SH-SY5Y (cell line): Measurements from ENCODE around the gene GRPR.
A peak's percentile ranks its signal among the peaks of the same experiment; 100 is the strongest.

Source experiments
- GATA2 ChIP-seq: IDR thresholded peaks from 2 replicates; pipeline ENCODE4 v1.6.1; 2011; ENCODE audit warnings: mild to moderate bottlenecking, low read depth, low read length
- GATA3 ChIP-seq: IDR thresholded peaks from 2 replicates; pipeline ENCODE4 v1.6.1; 2011; ENCODE audit warnings: low read depth, mild to moderate bottlenecking, low read length, moderate library complexity

The GRPR gene

DNA sequence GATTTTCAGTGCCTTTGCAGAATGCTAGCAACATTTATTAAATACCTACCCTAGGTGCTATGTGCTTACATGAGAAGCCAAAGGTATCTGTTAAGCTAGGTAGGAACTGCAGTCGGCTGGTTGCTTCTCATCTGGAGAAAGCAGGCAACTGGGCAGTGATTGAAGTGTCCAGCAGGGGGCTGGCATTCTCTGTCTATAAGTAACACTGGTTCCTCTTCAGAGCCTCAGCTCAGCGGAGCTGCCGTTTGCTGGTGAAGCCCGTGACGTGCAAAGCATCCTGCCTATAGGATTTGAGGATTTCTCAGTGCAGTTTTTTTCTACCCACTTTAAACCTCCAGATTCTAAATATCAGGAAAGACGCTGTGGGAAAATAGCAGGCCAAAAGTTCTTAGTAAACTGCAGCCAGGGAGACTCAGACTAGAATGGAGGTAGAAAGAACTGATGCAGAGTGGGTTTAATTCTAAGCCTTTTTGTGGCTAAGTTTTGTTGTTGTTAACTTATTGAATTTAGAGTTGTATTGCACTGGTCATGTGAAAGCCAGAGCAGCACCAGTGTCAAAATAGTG is at the start of gene GRPR:
TSS of gene GRPR (plus strand) at position 344 of the 565 bp plus-strand sequence. CDS start 389 bp downstream, outside the sequence.
- TF ChIP-seq GATA3 (no peak), GATA2 (no peak)

DNA sequence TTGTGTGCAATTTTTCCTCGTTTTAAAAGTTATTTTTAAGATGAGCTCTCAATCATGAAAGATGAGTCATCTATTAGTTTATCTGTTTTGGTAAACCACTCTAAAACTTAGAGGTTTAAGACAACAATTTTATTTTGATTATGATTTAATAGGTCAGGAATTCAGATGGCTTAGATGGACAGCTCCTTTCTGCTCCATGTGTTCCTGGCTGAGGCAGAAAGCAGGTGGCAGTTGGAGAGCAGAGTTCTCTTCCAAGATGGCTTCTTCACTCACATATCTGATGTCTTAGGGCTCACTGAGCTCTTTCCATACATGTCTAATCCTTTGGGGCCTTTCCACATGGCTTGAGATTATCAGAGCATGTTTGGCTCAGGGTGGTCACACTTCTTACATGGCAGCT is 48.3 kb upstream of the GRPR start:
- TF ChIP-seq GATA3: no peak
- TF ChIP-seq GATA2: no peak

- TF ChIP-seq GATA3: no peak
- no peak for TF ChIP-seq GATA2
Measured at GRCh38 chrX:16076834-16077233, 46.5 kb upstream of the GRPR start.

DNA sequence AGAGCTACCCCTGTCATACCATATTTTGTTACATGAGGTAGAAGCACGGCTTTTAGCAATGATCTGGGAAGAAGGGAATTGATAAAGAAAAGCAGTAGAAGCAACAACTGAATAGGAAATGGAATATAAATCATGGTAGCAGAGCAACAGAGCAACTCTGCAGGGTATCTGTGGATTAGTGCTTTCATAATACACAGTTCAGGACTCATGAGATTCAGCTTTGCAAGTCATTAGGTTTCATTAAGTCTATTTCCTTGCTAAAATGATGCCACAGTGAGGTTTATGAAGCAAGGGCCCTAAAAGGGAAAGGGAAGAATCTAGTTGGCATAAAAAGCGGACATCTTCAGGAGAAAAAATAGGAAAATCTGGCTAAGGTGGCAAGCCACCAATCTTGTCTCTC is 45.6 kb upstream of the GRPR start:
- TF ChIP-seq GATA3: no peak
- no peak for TF ChIP-seq GATA2

- TF ChIP-seq GATA3 (no peak), GATA2 (no peak)
Measured at GRCh38 chrX:16081357-16081756, 42.0 kb upstream of the GRPR start.

DNA sequence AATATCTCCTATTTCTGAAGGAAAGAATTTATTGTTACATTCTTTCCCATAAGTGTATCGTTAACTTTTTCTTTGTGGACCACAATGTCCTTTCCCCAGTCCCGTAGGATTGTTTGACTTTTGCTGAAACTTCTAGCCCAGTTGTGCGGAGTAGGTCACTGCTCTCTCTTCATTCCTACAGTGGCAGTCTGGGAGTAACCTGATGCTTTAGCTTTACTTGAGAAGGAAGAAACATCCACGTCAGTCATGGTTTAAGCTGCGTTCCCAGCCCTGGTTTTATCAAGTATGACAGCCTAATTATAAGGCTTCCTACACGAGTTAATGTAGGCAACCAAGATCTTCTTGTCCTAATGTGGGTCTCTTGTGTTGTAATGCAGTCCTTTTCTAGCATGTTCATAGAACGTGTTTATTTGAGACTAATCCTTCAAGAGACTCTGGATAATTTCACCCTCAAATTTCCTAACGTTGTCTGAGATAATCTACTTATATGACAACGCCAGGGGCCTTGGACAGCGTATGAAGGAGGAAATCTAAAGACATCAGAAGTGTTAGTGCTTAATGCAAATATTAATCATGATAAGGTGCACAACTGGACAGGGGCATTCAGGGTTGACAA is 40.8 kb upstream of the GRPR start:
- no peak for TF ChIP-seq GATA2
- TF ChIP-seq GATA3: no peak

- no peak for TF ChIP-seq GATA3
- no peak for TF ChIP-seq GATA2
Measured at GRCh38 chrX:16087076-16087475, 36.3 kb upstream of the GRPR start.

- no peak for TF ChIP-seq GATA3
- TF ChIP-seq GATA2: no peak
Measured at GRCh38 chrX:16089086-16089485, 34.3 kb upstream of the GRPR start.

DNA sequence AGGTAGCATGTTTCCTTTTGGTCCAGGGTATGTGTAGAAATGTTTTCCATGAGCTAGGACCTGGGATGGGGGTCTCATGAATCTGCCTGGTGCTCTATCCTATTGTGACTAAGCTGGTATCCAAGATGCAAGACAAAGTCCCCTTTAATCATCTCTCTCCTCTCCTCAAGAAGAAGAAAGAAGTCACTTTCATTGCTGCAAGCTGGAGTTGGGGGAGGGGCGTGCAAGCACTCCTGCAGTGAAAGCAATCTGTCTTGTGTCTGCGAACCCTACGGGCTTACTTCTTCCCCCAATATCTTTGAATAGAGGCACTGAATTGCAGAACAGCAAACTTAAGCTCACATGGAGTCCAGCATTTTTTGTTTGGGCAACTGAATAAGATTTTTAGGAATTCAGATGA is 27.2 kb upstream of the GRPR start:
- no peak for TF ChIP-seq GATA2
- TF ChIP-seq GATA3: no peak

GRCh38 chrX:16100673-16101072 is 22.7 kb upstream of the GRPR start:
- TF ChIP-seq GATA3 (no peak), GATA2 (peak; percentile 58)

GRCh38 chrX:16101581-16101980 is 21.8 kb upstream of the GRPR start:
- no peak for TF ChIP-seq GATA2

GRCh38 chrX:16103625-16104024 is 19.7 kb upstream of the GRPR start:
- TF ChIP-seq GATA3: no peak
- TF ChIP-seq GATA2: no peak

- TF ChIP-seq GATA3 (no peak), GATA2 (no peak)
Measured at GRCh38 chrX:16112428-16112827, 10.9 kb upstream of the GRPR start.

GRCh38 chrX:16113978-16114565 is 9.3 kb upstream of the GRPR start:
- TF ChIP-seq GATA2 (no peak), GATA3 (no peak)

DNA sequence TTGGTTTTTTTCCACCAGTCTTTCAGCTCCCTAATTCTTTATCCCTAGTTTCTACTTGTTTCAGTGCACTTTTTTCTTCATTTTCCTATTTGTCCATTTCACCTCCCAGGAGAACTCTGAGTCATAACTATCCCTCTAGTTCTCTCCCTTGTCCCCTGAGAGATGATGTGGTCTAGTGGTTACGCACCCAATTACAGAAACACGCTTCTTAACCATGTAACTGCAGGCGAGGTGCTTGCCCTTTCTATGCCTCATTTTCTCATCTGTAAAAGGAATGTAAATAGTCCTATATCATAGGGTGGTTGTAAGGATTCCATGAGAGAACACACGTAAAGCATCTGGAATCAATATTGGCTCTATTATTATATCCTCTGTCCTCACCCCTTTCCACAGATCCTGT is 8.8 kb upstream of the GRPR start:
- TF ChIP-seq GATA2 (no peak), GATA3 (no peak)
